GM23338 (cell line): ENCODE data around the gene PEPD. TPM values are rescaled to one million over a fixed set of nuclear protein-coding genes. Genes with fewer than 3 reads are reported as not detected.

Experiments
- ATAC-seq: fragments of 200-7000 bp; cut with Tn5 transposase; 3 replicates; pipeline ENCODE4 v1.9.1; 2020
- DNase-seq: peaks from one replicate; pipeline ENCODE4 v3.0.0-alpha.2; 2015; ENCODE audit warnings: low spot score
- H2AFZ ChIP-seq: fragments of 200-600 bp; sonication (generic); 2 replicates; pipeline ENCODE4 v1.8.0; 2016; ENCODE audit warnings: antibody characterized with exemption, mild to moderate bottlenecking, moderate library complexity
- H3F3A ChIP-seq: fragments of 200-600 bp; sonication (generic); replicated peaks from 2 replicates; pipeline ENCODE4 v1.8.0; 2017; ENCODE audit warnings: antibody characterized with exemption, mixed run types, low read depth
- H3K27ac ChIP-seq: fragments of 200-600 bp; sonication (generic); 2 replicates; pipeline ENCODE4 v1.6.1; 2016; ENCODE audit warnings: low read depth
- H3K27me3 ChIP-seq: fragments of 200-600 bp; sonication (generic); 2 replicates; pipeline ENCODE4 v1.8.0; 2016; ENCODE audit warnings: mild to moderate bottlenecking, mixed run types, moderate library complexity; ENCODE audit not compliant: insufficient read depth
- H3K36me3 ChIP-seq: fragments of 200-600 bp; sonication (generic); 2 replicates; pipeline ENCODE4 v1.8.0; 2016; ENCODE audit warnings: mild to moderate bottlenecking; ENCODE audit not compliant: insufficient read depth
- H3K4me1 ChIP-seq: fragments of 200-600 bp; sonication (generic); 2 replicates; pipeline ENCODE4 v1.8.0; 2016; ENCODE audit warnings: mild to moderate bottlenecking, moderate library complexity; ENCODE audit not compliant: insufficient read depth
- H3K4me2 ChIP-seq: fragments of 200-600 bp; sonication (generic); 2 replicates; pipeline ENCODE4 v1.7.1; 2017; ENCODE audit warnings: mixed run types
- H3K4me3 ChIP-seq: fragments of 200-600 bp; sonication (generic); 2 replicates; pipeline ENCODE4 v1.6.1; 2016; ENCODE audit warnings: mixed run types
- H3K79me2 ChIP-seq: fragments of 200-600 bp; sonication (generic); replicated peaks from 2 replicates; pipeline ENCODE4 v1.8.0; 2017; ENCODE audit warnings: mild to moderate bottlenecking; ENCODE audit not compliant: insufficient read depth
- H3K9me2 ChIP-seq: fragments of 200-600 bp; sonication (generic); 2 replicates; pipeline ENCODE4 v1.8.0; 2017; ENCODE audit not compliant: insufficient read depth
- H4K20me1 ChIP-seq: fragments of 200-600 bp; sonication (generic); replicated peaks from 2 replicates; pipeline ENCODE4 v1.8.0; 2017; ENCODE audit warnings: mild to moderate bottlenecking; ENCODE audit not compliant: insufficient read depth
- H3K27ac Mint-ChIP-seq: 2 replicates; pipeline ENCODE4 v1.8.0; 2020; ENCODE audit warnings: inconsistent platforms, mild to moderate bottlenecking, moderate library complexity, mixed read lengths
- H3K27me3 Mint-ChIP-seq: 3 replicates; pipeline ENCODE4 v1.8.0; 2022; ENCODE audit warnings: low read depth, mild to moderate bottlenecking, moderate library complexity, mixed read lengths, inconsistent platforms; ENCODE audit not compliant: insufficient read depth, poor library complexity
- H3K36me3 Mint-ChIP-seq: 3 replicates; pipeline ENCODE4 v1.8.0; 2021; ENCODE audit warnings: low read depth, mild to moderate bottlenecking, inconsistent platforms, moderate library complexity, mixed read lengths
- H3K4me1 Mint-ChIP-seq: 3 replicates; pipeline ENCODE4 v1.8.0; 2020; ENCODE audit warnings: mild to moderate bottlenecking, inconsistent platforms, mixed read lengths
- H3K4me3 Mint-ChIP-seq: 3 replicates; pipeline ENCODE4 v1.8.0; 2021; ENCODE audit warnings: moderate library complexity, mild to moderate bottlenecking, inconsistent platforms, mixed read lengths
- H3K9me3 Mint-ChIP-seq: 3 replicates; pipeline ENCODE4 v1.8.0; 2020; ENCODE audit warnings: moderate library complexity, mild to moderate bottlenecking, inconsistent platforms, mixed read lengths
- CREB1 ChIP-seq: fragments of 250-450 bp; sonication (Bioruptor Pico); IDR thresholded peaks from 2 replicates; pipeline ENCODE4 v1.5.0; 2020; ENCODE audit warnings: low read depth, mild to moderate bottlenecking, moderate library complexity
- CTCF ChIP-seq, 2 experiments: fragments of 200-600 bp in 1 of 2; sonication (generic) in 1 of 2; conservative IDR thresholded peaks; 2 replicates each; pipeline versions ENCODE4 v1.5.1 to v1.6.1; 2016 to 2017; ENCODE audit warnings: antibody characterized with exemption in 2 of 2, low read depth in 2 of 2, mild to moderate bottlenecking in 2 of 2, moderate library complexity in 1 of 2
- ETS1 ChIP-seq: IDR thresholded peaks from 2 replicates; pipeline ENCODE4 v1.6.1; 2016; ENCODE audit warnings: antibody characterized with exemption
- EZH2 ChIP-seq: fragments of 200-600 bp; sonication (generic); IDR thresholded peaks from one replicate; pipeline ENCODE4 v1.8.0; 2017; ENCODE audit warnings: antibody characterized with exemption, mild to moderate bottlenecking, low read depth; ENCODE audit not compliant: unreplicated experiment
- EZH2phosphoT487 ChIP-seq: fragments of 200-600 bp; sonication (generic); IDR thresholded peaks from one replicate; pipeline ENCODE4 v1.8.1; 2018; ENCODE audit warnings: antibody characterized with exemption; ENCODE audit not compliant: unreplicated experiment
- JUNB ChIP-seq: IDR thresholded peaks from one replicate; pipeline ENCODE4 v1.6.1; 2016; ENCODE audit warnings: antibody characterized with exemption; ENCODE audit not compliant: unreplicated experiment
- NANOG ChIP-seq: IDR thresholded peaks from 2 replicates; pipeline ENCODE4 v1.6.1; 2016; ENCODE audit warnings: antibody characterized with exemption, borderline replicate concordance
- POLR2AphosphoS5 ChIP-seq: IDR thresholded peaks from 2 replicates; pipeline ENCODE4 v1.6.1; 2016; ENCODE audit warnings: antibody characterized with exemption, low read depth
- REST ChIP-seq: IDR thresholded peaks from one replicate; pipeline ENCODE4 v1.6.1; 2018; ENCODE audit warnings: antibody characterized with exemption; ENCODE audit not compliant: unreplicated experiment
- STAT1 ChIP-seq: IDR thresholded peaks from one replicate; pipeline ENCODE4 v1.6.1; 2016; ENCODE audit warnings: antibody characterized with exemption; ENCODE audit not compliant: unreplicated experiment
- ZNF114 ChIP-seq: fragments of 250-450 bp; sonication (Bioruptor Pico); IDR thresholded peaks from 2 replicates; pipeline ENCODE4 v1.5.0; 2020; ENCODE audit warnings: mild to moderate bottlenecking, moderate library complexity
- ZNF331 ChIP-seq: fragments of 250-450 bp; sonication (Bioruptor Pico); IDR thresholded peaks from 2 replicates; pipeline ENCODE4 v1.5.0; 2020; ENCODE audit warnings: low read depth, mild to moderate bottlenecking, moderate library complexity
- ZNF462 ChIP-seq: fragments of 250-450 bp; sonication (Bioruptor Pico); IDR thresholded peaks from 2 replicates; pipeline ENCODE4 v1.5.0; 2020; ENCODE audit warnings: mild to moderate bottlenecking, moderate library complexity
- polyA plus RNA-seq: library from polyadenylated mRNA; unstranded; fragments of >200 nt; fragmentation: Nextera tagmentation; extraction: Ambion mirVana; gene quantifications from 2 replicates; pipeline ENCODE4 v1.2.1, GENCODE V29; 2016
- total RNA-seq: library from RNA; depleted of rRNA; stranded (reverse); fragments of >200 nt; shearing (Covaris generic); gene quantifications from 2 replicates; pipeline ENCODE4 v1.2.3, GENCODE V29; 2014

Gene PEPD
- total and polyA plus RNA-seq, 2 experiments from 2014 or later: 81.7 to 89.2 TPM

- ATAC-seq: no peak
Observed at GRCh38 chr19:33350538-33351309, 170.9 kb downstream of the PEPD start.

More at GRCh38 chr19:33350538-33351309, 170.9 kb downstream of the PEPD start:
- no peaks in the 10 kb centered on the region for H3K27me3 ChIP-seq
- H3K27ac ChIP-seq: no peak overlapping the region
- no peaks in the 10 kb centered on the region for H3K79me2 ChIP-seq
- Mint-ChIP-seq H3K27me3 (peaks cover 2% of the 10 kb centered on the region), H3K4me1 (no peaks in the 10 kb centered on the region), H3K36me3 (no peaks in the 10 kb centered on the region), H3K27ac (no peak overlapping the region), H3K9me3 (peaks cover 5% of the 10 kb centered on the region), H3K4me3 (no peak overlapping the region)
- H3K4me1 ChIP-seq: no peaks in the 10 kb centered on the region
- H3K36me3 ChIP-seq: no peaks in the 10 kb centered on the region
- no peaks in the 10 kb centered on the region for H3F3A ChIP-seq
- H4K20me1 ChIP-seq: no peaks in the 10 kb centered on the region
- H2AFZ ChIP-seq: no peak overlapping the region
- H3K4me3 ChIP-seq: no peak overlapping the region
- TF ChIP-seq REST (no peak), STAT1 (no peak), NANOG (no peak), EZH2 (no peak), ZNF462 (CRISPR knock-in tag) (no peak), ZNF331 (CRISPR knock-in tag) (no peak), EZH2phosphoT487 (no peak), ZNF114 (CRISPR knock-in tag) (no peak), ETS1 (no peak), CTCF (conservative IDR thresholded peaks at IDR 0.05; ENCODE audit: low read depth in 2 of 2) (no peak), JUNB (no peak), CREB1 (CRISPR knock-in tag) (no peak), POLR2AphosphoS5 (no peak)
- H3K9me2 ChIP-seq: no peaks in the 10 kb centered on the region
- H3K4me2 ChIP-seq: no peak overlapping the region
- no peak for DNase-seq
